Mononuclear cell (primary cell): ENCODE data around the gene EIF4E2. TPM values are rescaled to one million over a fixed set of nuclear protein-coding genes. Genes with fewer than 3 reads are reported as not detected.
"Not testable (repeated sequence)": the region's sequence is repeated elsewhere in the genome, so short reads cannot be mapped to it uniquely, and the experiment has no call there.

Source experiments
- H3K27me3 ChIP-seq: 2 replicates; pipeline ENCODE4 v1.6.0; 2011; ENCODE audit warnings: low read length, control low read depth; ENCODE audit not compliant: insufficient read depth
- H3K4me1 ChIP-seq: 2 replicates; pipeline ENCODE4 v1.5.1; 2011; ENCODE audit warnings: mild to moderate bottlenecking, low read length, control low read depth; ENCODE audit not compliant: insufficient read depth
- H3K4me3 ChIP-seq: 2 replicates; pipeline ENCODE4 v1.5.1; 2011; ENCODE audit warnings: mild to moderate bottlenecking, low read length, moderate library complexity
- H3K9me3 ChIP-seq: 2 replicates; pipeline ENCODE4 v1.5.1; 2011; ENCODE audit warnings: low read depth, mild to moderate bottlenecking, control low read depth, low read length
- total RNA-seq: library from RNA; depleted of rRNA; stranded (reverse); fragments of >200 nt; gene quantifications from one replicate; pipeline ENCODE4 v1.2.3, GENCODE V29; 2012

Gene EIF4E2
- total RNA-seq, 1 donor = 50.1 TPM

GRCh38 chr2:232527905-232528470 lies 22.5 kb upstream of the EIF4E2 start:
- Histone ChIP-seq H3K9me3 (no peaks in the 10 kb centered on the region), H3K4me1 (peaks cover 13% of the 10 kb centered on the region), H3K27me3 (peaks cover 16% of the 10 kb centered on the region), H3K4me3 (no peak overlapping the region)

- Histone ChIP-seq H3K4me1 (peaks cover 4% of the 10 kb centered on the region), H3K27me3 (peaks cover 10% of the 10 kb centered on the region), H3K9me3 (no peaks in the 10 kb centered on the region), H3K4me3 (no peak overlapping the region)
Observed at GRCh38 chr2:232528746-232529460, 21.6 kb upstream of the EIF4E2 start.

- Histone ChIP-seq H3K4me3 (no peak overlapping the region), H3K27me3 (peaks cover 2% of the 10 kb centered on the region), H3K4me1 (no peaks in the 10 kb centered on the region), H3K9me3 (no peaks in the 10 kb centered on the region)
Observed at GRCh38 chr2:232529806-232530547, 20.5 kb upstream of the EIF4E2 start.

- no peaks in the 10 kb centered on the region for H3K9me3 ChIP-seq
- H3K27me3 ChIP-seq = no peaks in the 10 kb centered on the region
- no peak overlapping the region for H3K4me3 ChIP-seq
- no peaks in the 10 kb centered on the region for H3K4me1 ChIP-seq
Observed at GRCh38 chr2:232530626-232531260, 19.7 kb upstream of the EIF4E2 start.

- Histone ChIP-seq H3K9me3 (no peaks in the 10 kb centered on the region), H3K4me1 (no peaks in the 10 kb centered on the region), H3K4me3 (no peak overlapping the region), H3K27me3 (no peaks in the 10 kb centered on the region)
Observed at GRCh38 chr2:232532419-232532818, 18.1 kb upstream of the EIF4E2 start.

- H3K4me1 ChIP-seq, H3K9me3 ChIP-seq, H3K4me3 ChIP-seq, H3K27me3 ChIP-seq: not testable (repeated sequence)
Observed at GRCh38 chr2:232532821-232533220, 17.7 kb upstream of the EIF4E2 start.

- Histone ChIP-seq H3K27me3 (no peaks in the 10 kb centered on the region), H3K4me3 (no peak overlapping the region), H3K9me3 (no peaks in the 10 kb centered on the region), H3K4me1 (peaks cover 10% of the 10 kb centered on the region)
Observed at GRCh38 chr2:232533944-232534710, 16.4 kb upstream of the EIF4E2 start.

- no peaks in the 10 kb centered on the region for H3K9me3 ChIP-seq
- H3K4me3 ChIP-seq = no peak overlapping the region
- no peaks in the 10 kb centered on the region for H3K27me3 ChIP-seq
- H3K4me1 ChIP-seq = peaks cover 15% of the 10 kb centered on the region
Observed at GRCh38 chr2:232534940-232535651, 15.4 kb upstream of the EIF4E2 start.

GRCh38 chr2:232535761-232536530 lies 14.5 kb upstream of the EIF4E2 start:
- H3K27me3 ChIP-seq = no peaks in the 10 kb centered on the region

GRCh38 chr2:232537079-232537478 lies 13.4 kb upstream of the EIF4E2 start:
- Histone ChIP-seq H3K27me3 (no peaks in the 10 kb centered on the region), H3K4me3 (no peak overlapping the region), H3K9me3 (no peaks in the 10 kb centered on the region), H3K4me1 (peaks cover 15% of the 10 kb centered on the region)

More at GRCh38 chr2:232535761-232536530, 14.5 kb upstream of the EIF4E2 start:
- peaks cover 15% of the 10 kb centered on the region for H3K4me1 ChIP-seq
- no peak overlapping the region for H3K4me3 ChIP-seq
- H3K9me3 ChIP-seq = no peaks in the 10 kb centered on the region

- H3K4me1 ChIP-seq = peaks cover 15% of the 10 kb centered on the region
- no peak overlapping the region for H3K4me3 ChIP-seq
- no peaks in the 10 kb centered on the region for H3K9me3 ChIP-seq
- no peaks in the 10 kb centered on the region for H3K27me3 ChIP-seq
Observed at GRCh38 chr2:232537499-232537898, 13.0 kb upstream of the EIF4E2 start.

GRCh38 chr2:232538671-232539070 lies 11.8 kb upstream of the EIF4E2 start:
- Histone ChIP-seq H3K4me3 (no peak overlapping the region), H3K27me3 (no peaks in the 10 kb centered on the region), H3K4me1 (peaks cover 15% of the 10 kb centered on the region), H3K9me3 (no peaks in the 10 kb centered on the region)

- Histone ChIP-seq H3K4me3 (no peak within 1 kb of the TSS), H3K4me1 (peaks cover 15% of the 10 kb centered on the region), H3K27me3 (no peaks in the 10 kb centered on the region), H3K9me3 (no peaks in the 10 kb centered on the region)
Observed at GRCh38 chr2:232539298-232540231, 10.9 kb upstream of the EIF4E2 start, which contains the start of gene CHRNG. Gene CHRNG (plus strand): TSS chr2:232539692. CDS start chr2:232539748, 56 bp downstream.
